ENCODE results near the gene POFUT2.

GRCh38 chr21:45318146-45318555, 30.5 kb upstream of the POFUT2 start:
- TF ChIP-seq, protein P1, sequence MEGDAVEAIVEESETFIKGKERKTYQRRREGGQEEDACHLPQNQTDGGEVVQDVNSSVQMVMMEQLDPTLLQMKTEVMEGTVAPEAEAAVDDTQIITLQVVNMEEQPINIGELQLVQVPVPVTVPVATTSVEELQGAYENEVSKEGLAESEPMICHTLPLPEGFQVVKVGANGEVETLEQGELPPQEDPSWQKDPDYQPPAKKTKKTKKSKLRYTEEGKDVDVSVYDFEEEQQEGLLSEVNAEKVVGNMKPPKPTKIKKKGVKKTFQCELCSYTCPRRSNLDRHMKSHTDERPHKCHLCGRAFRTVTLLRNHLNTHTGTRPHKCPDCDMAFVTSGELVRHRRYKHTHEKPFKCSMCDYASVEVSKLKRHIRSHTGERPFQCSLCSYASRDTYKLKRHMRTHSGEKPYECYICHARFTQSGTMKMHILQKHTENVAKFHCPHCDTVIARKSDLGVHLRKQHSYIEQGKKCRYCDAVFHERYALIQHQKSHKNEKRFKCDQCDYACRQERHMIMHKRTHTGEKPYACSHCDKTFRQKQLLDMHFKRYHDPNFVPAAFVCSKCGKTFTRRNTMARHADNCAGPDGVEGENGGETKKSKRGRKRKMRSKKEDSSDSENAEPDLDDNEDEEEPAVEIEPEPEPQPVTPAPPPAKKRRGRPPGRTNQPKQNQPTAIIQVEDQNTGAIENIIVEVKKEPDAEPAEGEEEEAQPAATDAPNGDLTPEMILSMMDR (IDR thresholded peaks at IDR 0.05), result no peak
- TF ChIP-seq POLR2A (IDR thresholded peaks at IDR 0.05), result no peak
